Measurements from ENCODE around the gene TFG.

The TFG gene

GRCh38 chr3:100706365-100706764 is 2.9 kb upstream of the TFG start:
- DNase-seq (ENCODE audit: low spot score): no peak

GRCh38 chr3:100708644-100708988 is 678 bp upstream of the TFG start:
- DNase-seq (ENCODE audit: low spot score): no peak

GRCh38 chr3:100709842-100710260 is 557 bp downstream of the TFG start:
- peak; percentile 20 for DNase-seq (ENCODE audit: low spot score)

- DNase-seq (ENCODE audit: low spot score): peak; percentile 11
Measured at GRCh38 chr3:100710261-100710968, 1.1 kb downstream of the TFG start.

- no peak for DNase-seq (ENCODE audit: low spot score)
Measured at GRCh38 chr3:100715176-100715575, 5.9 kb downstream of the TFG start.

- no peak for DNase-seq (ENCODE audit: low spot score)
Measured at GRCh38 chr3:100717063-100717462, 7.8 kb downstream of the TFG start.

- no peak for DNase-seq (ENCODE audit: low spot score)
Measured at GRCh38 chr3:100717637-100718487, 8.6 kb downstream of the TFG start.

- no peak for DNase-seq (ENCODE audit: low spot score)
Measured at GRCh38 chr3:100719136-100719535, 9.8 kb downstream of the TFG start.

- DNase-seq (ENCODE audit: low spot score): no peak
Measured at GRCh38 chr3:100720426-100720825, 11.1 kb downstream of the TFG start.

GRCh38 chr3:100725935-100726513 is 16.7 kb downstream of the TFG start:
- no peak for DNase-seq (ENCODE audit: low spot score)

- no peak for DNase-seq (ENCODE audit: low spot score)
Measured at GRCh38 chr3:100726706-100727105, 17.4 kb downstream of the TFG start.

GRCh38 chr3:100730524-100730923 is 21.2 kb downstream of the TFG start:
- no peak for DNase-seq (ENCODE audit: low spot score)

GRCh38 chr3:100732435-100732834 is 23.1 kb downstream of the TFG start:
- DNase-seq (ENCODE audit: low spot score): no peak

GRCh38 chr3:100737334-100737733 is 28.0 kb downstream of the TFG start:
- DNase-seq (ENCODE audit: low spot score): no peak

- no peak for DNase-seq (ENCODE audit: low spot score)
Measured at GRCh38 chr3:100740207-100740606, 30.9 kb downstream of the TFG start.

GRCh38 chr3:100743535-100743934 is 34.2 kb downstream of the TFG start:
- DNase-seq (ENCODE audit: low spot score): no peak

- no peak for DNase-seq (ENCODE audit: low spot score)
Measured at GRCh38 chr3:100744671-100745070, 35.4 kb downstream of the TFG start.

- no peak for DNase-seq (ENCODE audit: low spot score)
Measured at GRCh38 chr3:100745617-100746016, 36.3 kb downstream of the TFG start.

GRCh38 chr3:100746092-100746491 is 36.8 kb downstream of the TFG start:
- DNase-seq (ENCODE audit: low spot score): no peak

GRCh38 chr3:100748220-100748619 is 38.9 kb downstream of the TFG start:
- DNase-seq (ENCODE audit: low spot score): no peak

- DNase-seq (ENCODE audit: low spot score): no peak
Measured at GRCh38 chr3:100748967-100749366, 39.7 kb downstream of the TFG start.

GRCh38 chr3:100753846-100754245 is 44.6 kb downstream of the TFG start:
- no peak for DNase-seq (ENCODE audit: low spot score)

Measured in CD4-positive, alpha-beta T cell treated with Interleukin-6 at 100 ng/mL for 8 hours (primary cell).